Panc1 (cell line): Measurements from ENCODE around the gene SIL1.

Experiments
- CTCF ChIP-seq: fragments of 450-650 bp; IDR thresholded peaks from 2 replicates; pipeline ENCODE4 v1.5.1; 2017; ENCODE audit warnings: mild to moderate bottlenecking
- TF ChIP-seq, protein P1 (sequence below), 2 experiments: IDR thresholded peaks; 2 replicates each; pipeline ENCODE4 v1.6.1; 2011 to 2012; ENCODE audit warnings: low read depth in 2 of 2, control low read depth in 1 of 2, low read length in 1 of 2, mild to moderate bottlenecking in 1 of 2, moderate library complexity in 1 of 2; ENCODE audit not compliant: insufficient read depth in 1 of 2

DNA sequence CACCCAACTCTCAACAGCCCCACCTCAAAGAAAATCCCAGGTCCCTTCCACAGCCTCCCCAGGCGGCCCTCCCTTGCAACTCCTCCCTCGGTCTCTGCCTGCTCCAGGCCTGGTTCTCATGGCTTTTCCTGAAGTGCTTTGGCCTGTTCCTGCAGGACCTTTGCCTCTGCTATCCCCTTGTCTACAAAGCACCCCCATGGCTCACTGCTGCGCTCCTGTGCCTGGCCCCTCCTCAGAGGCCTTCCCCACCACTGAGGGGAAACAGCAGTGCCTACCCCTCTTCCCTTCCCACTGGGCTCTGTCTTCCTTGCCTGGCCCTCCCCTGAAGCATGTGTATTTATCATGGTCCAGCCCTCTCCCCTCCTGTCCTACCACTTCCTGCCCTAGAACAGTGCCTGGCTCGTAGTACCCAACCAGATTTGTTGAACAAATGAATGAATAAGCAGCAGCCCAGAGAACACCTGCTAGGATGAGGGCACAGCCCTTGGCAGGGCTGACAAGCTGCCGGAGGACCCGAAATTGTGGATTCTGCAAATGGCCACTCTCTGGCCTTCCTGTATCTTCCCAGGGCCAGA lies 254.5 kb downstream of the SIL1 start:
- TF ChIP-seq, protein P1, sequence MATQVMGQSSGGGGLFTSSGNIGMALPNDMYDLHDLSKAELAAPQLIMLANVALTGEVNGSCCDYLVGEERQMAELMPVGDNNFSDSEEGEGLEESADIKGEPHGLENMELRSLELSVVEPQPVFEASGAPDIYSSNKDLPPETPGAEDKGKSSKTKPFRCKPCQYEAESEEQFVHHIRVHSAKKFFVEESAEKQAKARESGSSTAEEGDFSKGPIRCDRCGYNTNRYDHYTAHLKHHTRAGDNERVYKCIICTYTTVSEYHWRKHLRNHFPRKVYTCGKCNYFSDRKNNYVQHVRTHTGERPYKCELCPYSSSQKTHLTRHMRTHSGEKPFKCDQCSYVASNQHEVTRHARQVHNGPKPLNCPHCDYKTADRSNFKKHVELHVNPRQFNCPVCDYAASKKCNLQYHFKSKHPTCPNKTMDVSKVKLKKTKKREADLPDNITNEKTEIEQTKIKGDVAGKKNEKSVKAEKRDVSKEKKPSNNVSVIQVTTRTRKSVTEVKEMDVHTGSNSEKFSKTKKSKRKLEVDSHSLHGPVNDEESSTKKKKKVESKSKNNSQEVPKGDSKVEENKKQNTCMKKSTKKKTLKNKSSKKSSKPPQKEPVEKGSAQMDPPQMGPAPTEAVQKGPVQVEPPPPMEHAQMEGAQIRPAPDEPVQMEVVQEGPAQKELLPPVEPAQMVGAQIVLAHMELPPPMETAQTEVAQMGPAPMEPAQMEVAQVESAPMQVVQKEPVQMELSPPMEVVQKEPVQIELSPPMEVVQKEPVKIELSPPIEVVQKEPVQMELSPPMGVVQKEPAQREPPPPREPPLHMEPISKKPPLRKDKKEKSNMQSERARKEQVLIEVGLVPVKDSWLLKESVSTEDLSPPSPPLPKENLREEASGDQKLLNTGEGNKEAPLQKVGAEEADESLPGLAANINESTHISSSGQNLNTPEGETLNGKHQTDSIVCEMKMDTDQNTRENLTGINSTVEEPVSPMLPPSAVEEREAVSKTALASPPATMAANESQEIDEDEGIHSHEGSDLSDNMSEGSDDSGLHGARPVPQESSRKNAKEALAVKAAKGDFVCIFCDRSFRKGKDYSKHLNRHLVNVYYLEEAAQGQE (IDR thresholded peaks at IDR 0.05; ENCODE audit: insufficient read depth in 1 of 2, low read depth in 2 of 2, low read length in 1 of 2), result no peak
- TF ChIP-seq CTCF, result no peak
